HG02623 (cell line): Measurements from ENCODE around the gene MBNL1.

Experiments
- ATAC-seq: cut with Tn5 transposase; IDR thresholded peaks from one replicate; pipeline ENCODE4 v1.9.1; 2021; ENCODE audit warnings: moderate library complexity; ENCODE audit not compliant: unreplicated experiment

MBNL1 gene

DNA sequence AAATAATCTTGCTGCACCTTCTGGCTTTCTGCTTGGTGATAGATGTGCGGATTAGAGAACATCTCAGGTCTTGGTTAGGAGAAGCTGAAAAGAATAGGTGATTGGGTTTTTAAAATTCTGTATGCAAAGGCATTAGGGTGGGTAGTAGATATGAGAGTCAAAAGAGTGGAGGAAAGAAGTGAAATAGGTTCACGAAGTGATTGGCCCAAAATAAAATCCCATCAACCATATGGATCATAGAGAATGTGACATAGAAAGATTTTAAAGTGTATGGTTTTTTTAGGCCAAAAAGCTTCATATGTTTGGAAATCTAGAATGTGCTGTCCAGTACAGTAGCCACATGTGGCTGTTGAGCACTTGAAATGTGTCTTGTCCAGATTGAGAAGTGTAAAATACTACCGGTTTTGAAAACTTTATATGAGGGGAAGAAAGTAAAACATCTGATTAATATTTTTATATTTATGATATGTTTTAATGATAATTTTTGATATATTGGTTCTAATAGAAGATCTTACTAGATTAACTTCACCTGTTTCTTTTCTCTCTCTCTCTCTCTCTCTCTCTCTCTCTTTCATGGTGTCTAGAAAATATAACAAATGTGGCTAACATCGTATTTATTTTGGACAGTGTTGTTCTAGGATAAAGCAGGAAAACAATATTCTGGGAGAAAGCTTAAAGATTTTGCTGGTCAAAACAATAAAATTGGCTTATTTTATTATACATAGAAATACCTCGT lies 2.9 kb downstream of the MBNL1 start:
- ATAC-seq = no peak

DNA sequence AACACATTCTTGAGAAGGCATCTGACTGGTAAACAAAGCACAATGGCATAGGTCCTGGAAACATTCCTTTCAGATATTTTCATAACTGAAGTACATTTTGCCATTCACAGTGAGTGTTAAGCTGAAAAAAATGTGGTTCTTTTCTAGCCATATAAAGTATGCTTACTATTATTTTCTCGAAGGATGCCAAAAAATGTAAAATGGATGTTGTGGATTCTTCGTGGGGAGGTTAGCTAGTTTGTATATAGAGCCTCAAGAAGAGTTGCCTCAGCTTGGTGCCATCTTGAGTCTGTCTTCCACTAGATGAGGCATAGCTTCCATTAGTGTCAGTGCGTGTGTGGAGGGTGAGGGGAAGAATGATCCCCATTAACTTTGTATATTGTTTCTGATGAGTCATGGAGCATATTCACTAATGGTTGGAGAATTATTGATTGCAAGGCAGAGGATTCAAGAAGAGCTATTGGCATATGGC lies 4.1 kb downstream of the MBNL1 start:
- no peak for ATAC-seq

DNA sequence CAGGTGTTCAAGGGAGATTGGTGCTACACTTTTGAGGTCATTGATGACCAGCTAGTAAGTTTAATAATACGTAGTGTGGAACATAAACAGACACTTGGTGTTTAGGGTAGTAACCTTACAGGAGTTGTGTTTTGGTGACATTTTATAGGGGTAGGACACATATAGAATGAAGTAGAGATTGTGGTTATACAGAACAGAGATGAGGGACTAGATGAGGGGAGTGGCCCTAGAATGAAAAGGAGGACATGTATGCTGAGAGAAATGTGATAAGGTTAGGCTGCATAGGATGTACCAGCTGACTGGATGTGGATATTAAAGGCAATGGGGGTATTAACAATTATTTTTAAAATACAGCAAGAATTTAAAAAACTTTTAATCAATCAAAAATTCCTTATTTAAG lies 8.0 kb downstream of the MBNL1 start:
- ATAC-seq = no peak

DNA sequence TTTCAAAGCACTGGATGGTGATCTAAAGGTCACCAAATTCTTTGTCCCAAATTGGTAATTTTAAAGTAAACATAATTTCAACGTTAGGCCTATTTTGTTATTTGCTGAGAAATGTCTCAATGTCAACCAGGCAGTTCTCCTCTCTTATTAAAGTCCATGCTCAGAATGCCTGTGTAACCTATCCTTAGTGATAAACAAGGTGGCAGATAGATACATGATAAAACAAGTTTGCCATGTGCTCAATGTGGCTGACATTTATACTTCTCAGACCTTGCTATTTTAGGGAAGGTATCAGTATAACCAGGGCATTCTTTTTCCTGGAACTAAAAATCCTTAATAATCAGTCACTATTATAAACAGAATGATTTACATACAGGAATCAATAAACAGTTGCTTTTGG lies 8.5 kb downstream of the MBNL1 start:
- ATAC-seq = no peak

DNA sequence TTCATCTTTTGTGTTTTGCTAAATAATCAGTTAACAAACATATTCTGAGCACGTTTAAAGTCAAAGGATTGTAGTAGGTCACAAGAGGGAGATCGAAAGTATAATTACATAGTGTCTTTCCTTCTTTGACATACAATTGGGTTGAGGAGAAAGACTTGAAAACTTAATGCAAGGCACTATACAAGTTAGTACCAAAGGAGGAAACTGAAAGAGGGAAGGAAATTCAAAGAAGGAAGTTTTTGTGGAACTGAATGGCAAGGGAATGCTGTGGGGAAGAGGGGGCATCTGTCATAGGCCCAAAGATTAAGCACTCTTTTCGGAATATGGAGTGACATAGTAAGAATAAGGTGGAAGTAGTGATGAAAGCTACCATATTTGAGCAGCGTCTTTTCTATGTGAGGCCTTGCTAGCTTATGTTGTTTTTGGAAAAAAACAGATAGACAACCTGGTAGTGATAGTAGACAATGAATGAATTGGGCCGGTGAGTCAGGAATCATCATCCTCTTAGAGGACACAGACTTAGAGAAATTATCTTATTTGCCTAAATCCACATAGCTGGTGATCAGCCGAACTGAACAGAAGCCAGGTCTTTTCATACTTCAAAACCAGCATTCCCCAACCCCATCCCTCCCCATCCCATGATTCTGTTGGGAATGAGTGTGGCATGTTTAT lies 10.2 kb downstream of the MBNL1 start:
- no peak for ATAC-seq

DNA sequence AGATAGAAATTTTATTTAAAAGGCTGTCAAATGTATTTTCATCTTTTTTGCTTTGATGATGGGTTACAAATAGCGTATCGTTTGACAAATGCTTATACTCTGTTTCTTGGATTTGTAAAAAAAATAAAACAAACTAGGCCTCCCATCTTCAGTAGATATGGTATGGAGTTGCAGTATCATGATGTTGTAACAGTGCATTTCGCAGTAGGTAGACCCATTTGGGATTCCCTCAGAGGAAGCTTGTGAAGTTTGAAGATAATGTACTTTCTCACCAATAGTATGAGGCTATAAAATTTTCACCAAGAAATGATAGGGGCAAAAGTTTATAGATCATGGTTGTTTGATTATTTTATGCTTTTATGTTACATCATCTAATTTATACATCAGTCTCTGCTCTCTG lies 10.8 kb downstream of the MBNL1 start:
- no peak for ATAC-seq

DNA sequence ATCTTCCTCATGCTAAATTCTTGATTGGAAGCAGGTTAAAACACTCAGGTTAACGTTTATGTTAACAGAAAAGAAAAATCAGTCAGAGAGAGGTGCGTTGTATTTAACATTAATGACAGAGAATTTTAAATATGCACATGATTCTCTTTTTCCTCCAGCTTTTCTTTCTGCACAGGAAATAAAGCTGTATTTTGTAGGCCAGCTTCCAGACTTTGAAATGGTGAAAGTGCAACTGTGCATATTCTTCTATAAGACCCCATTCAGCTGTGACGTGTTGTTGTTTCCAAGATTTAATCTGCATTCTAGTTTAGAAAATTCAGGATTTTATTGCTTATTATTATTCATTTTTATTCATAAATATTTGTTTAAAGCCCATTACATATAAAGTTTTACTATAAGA lies 11.8 kb downstream of the MBNL1 start:
- no peak for ATAC-seq

DNA sequence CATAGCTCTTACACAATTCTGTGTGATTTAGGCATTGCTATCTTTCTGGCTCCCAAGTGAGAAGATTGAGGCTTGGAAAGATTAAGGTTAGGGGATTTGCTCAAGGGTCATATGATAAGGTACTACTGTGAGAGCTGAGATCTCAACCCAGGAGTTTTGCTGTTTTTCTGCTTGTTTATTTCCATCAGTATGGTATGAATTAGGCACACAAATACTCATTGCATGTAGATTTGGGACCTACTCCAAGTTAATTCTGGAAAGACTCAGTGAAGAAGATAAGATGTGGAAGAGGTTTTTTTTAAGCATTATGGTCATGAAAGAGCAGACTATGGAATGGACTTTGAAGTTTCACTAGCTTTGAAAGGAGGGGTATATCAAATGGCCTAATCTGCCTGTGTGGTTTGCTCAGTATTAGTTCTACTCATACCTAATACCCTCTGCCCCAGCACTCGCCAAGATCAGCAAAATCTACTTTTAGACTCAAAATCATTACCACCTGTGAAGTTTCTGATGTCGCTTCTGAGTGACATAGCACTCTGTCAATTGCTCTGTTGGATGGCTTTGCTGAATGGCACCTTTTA lies 12.5 kb downstream of the MBNL1 start:
- ATAC-seq = peak; percentile 56

DNA sequence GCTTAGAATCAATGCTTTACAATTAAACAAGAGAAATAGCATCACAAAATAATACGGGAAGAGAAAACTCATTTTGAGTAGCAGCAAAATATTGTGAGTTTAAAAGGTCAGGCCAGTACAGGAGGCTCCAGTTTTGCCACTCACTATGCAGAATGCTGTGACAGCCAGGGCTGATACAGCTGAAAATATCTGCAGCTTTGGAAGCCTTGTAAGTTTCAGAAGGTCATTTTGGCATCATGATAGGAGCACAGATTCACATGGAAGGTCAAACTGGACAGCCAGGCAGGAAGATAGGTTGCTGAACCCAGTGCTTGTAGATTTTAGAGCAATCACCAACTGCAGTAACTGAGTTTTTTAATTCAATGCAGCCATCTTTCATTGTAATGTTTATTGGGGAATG lies 14.1 kb downstream of the MBNL1 start:
- no peak for ATAC-seq

DNA sequence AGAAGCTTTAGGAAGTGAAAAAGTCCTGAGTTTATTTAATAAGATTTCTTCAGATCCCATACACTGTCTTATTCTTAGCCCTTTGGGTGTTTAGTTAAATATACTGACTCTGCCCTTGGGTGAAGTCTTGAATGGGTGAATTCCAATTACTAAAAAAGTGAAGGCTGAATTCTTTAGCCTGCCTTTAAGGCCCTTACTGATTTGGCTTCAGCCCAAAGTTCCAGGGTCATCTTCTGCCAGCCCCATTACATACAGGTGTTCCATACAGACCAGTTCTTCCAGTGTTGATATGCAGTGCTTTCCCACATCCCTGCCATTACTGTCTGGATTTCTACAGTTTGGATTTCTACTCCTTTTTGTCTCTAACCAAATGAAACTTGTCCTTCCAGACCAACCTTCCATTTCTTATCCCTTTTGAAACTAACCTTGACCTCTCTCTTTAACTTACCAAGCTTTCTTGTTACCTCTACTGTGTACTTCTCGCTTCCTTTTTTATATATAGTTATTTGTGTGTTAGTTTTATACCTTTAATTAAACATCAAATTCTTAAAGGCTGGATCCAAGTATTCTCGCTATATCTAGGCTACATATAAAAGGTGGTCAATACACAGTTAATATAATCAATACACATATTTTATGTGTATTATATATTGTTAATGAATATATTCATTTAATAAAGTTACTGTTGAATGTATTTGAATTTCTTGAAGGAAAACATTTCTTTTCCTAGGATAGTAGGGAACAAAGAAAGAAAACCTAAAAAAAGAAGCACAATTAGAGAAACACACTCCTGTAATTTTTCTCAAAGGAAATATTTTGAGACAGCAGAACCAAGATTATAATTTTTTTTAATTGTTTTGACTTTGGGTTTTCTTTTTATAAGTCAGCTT lies 15.0 kb downstream of the MBNL1 start:
- no peak for ATAC-seq

DNA sequence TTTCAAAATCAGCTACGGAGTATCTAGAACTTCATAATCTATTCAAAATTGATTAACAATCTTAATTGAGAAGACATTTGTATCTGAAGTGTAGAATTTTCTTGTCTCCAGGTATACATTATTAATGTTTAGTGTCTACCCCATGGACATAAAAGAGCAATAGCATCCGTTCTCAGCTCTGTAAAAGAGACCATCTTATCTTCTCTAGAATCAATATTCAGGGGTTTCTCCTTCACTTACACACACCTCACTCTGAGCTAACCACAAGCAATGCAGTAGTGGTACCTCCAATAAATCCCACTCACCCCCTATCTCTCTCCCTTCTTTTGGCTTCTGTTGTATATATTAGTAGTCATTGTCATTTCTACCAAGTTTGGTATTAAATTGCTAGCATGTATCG lies 16.2 kb downstream of the MBNL1 start:
- no peak for ATAC-seq

DNA sequence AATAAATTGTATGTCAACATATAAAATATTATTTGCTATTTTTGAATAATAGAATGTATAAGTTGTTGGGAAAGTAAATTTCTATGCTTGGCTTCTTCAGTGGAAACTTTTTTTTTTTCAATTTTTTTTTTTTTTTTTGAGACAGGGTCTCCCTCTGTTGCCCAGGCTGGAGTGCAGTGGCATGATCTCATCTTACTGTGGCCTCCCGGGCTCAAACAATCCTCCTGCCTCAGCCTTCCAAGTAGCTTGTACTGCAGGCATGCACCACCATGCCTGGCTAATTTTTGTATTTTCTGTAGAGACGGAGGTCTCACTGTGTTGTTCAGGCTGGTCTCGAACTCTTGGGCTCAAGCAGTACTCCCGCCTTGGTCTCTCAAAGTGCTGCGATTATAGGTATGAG lies 16.8 kb downstream of the MBNL1 start:
- no peak for ATAC-seq

DNA sequence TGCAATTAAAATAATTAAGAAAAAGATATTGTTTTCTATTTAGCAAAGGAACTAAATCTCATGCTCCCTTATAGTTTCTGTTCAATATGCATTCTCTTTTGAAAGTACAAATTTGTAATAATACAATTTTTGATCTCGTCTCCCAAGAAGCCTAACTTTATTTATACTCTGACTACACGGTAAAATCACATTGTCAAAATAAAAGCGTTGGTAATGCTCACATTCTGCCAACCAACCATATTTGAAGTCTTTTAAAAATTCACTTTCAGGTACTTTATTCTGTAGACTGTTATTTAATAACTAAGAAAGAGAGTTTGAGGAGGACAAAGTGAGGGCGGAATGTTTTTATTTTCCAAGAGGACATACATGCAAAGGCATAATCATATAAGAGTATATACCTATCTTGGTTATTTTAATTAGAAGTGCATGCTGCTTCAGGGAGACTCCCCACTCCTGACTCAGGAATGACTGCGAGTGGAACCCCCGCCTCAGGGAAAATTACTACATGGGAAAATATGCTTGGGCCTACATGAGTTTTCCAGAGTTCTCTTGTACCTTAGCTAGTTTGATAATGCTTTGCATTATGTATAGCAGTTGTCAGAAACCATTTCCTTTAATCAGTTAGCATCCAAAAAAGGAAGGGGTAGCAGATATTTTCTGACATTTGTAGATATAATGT lies 19.3 kb downstream of the MBNL1 start:
- ATAC-seq = no peak

DNA sequence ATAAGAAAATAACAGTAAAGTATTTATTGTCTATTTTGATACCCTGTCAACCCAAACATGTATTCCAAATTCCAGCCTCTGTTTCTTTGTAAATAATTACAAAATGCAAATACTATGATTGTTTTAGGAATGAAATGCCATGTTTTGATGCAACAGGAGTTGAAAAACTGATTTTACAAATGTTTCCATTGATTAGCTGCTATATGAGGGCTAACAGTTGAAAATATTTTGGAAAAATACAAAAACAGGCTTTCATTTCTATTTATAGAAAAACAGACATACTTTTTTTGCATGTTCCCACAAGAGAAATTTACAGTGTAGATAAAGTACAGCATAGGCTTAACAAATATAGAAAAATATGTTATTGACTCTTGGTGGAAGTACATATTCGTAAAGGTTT lies 20.0 kb downstream of the MBNL1 start:
- ATAC-seq = no peak

DNA sequence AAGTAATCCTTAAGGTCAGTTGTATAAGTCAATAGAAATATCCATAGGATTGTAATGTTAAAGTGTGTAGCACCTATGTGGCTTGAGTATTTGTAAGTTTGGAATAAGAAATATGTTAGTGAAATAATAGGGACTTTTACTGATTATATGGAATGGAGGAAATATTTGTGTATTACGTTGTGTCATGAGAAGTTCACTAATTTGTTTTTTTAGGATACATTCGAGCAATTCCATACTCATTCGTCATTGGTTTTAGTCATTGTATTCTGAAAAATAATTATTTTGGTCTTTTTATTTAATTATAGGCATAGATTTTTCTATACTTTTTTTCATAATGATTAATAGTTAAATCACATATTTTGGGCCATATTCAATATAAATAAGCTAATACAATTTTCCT lies 21.0 kb downstream of the MBNL1 start:
- no peak for ATAC-seq

DNA sequence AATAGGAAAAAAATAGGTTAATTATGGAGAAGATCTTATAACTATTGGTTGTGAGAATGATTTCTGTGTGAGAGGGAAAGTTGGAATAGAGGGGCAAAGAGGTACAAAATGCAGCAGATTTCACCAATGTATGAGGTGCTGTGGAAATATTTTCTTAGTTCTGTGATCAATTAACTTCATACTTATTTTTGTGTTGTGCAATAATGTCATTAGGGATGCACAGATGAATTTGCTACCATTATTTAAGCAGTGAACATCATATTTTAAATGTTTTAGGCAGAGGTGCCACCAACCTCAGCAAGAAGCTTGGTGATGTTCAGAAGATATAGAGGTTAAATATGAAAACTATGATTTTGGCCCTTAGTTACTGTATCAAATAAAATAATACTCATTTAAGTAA lies 21.6 kb downstream of the MBNL1 start:
- ATAC-seq = no peak

DNA sequence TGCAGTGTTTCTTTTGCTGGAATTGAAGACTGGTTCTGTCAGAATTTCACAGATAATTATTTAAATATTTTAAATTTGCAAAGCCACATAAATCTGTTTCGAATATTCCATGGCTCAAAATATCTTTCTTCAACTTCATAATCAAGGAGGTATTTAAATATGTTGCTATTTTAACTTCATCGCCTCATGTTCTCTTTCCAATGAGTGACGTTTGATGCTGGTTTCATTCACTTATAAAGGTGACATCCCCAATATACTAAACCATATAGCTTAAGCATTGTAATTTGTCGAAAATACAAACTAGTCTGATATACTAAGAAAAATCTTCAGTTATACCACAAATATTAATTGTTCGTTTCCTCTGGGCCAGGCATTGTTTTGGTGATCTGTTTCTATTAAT lies 22.5 kb downstream of the MBNL1 start:
- ATAC-seq = no peak

DNA sequence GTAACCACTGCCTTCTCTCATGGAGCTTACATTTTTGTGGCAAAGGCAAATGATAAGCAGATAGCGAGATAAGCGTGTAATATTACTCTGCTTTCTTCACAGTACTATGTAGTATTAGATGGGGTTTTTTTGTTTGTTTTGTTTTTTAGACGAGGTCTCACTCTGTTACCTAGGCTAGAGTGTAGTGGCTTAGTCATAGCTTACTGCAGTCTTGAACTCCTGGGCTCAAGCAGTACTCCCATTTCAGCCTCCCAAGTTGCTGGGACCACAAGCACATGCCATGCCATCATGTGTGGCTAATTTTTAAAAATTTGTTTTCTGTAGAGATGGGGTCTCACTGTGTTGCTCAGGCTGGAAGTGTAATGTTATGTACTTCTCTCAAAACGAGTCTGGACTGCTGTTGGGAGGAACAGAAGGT lies 22.9 kb downstream of the MBNL1 start:
- ATAC-seq = no peak

DNA sequence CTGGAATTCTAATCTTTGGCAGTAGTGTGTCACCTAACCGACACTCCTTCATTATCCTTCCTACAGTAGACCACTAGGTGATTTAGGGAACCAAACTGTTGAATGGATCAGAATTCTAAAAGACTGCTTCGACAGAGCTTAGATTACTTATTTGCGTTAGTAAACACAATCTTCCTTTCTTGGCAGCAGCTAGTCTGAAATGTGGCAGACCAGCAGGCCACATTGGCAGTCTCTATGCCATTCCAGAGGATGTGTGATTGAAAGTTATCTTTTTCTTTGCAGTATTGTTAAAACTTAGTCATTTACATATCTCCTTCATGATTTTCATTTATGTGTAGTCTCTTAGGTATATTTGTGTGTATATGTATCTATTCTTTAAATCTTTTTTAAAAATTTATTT lies 23.6 kb downstream of the MBNL1 start:
- no peak for ATAC-seq

DNA sequence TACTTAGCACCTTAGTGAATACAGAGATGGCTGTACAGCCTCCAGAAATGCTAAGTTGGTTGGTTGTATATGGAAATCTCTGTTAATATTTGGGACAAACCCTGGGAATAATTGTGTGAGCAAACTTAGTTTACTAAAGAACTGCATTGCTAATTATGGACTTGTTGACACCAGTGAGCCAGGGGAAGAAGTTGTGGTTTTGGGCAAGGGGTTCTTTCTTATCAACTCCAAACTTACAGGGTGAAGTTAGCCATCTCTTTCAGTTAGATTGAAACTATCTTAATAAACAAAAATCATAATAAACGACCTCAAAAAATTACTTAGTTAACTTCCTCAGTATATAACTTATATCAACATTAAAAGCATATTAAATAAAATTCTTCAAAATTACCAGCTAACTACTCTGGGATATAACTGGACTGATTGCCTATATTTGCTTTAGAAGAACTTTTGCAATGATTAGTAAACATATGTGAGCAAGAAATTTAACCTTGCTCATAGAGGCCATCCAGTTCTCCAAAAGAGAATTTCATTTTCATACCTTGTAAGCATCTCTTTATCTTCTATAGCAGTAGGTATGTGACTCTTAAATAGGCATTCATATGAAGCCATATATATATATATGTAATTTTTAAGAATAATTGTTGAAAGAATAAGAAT lies 24.7 kb downstream of the MBNL1 start:
- ATAC-seq = no peak
